NCI-H1105 treated with DMSO at 0.1 percent for 48 hours (cell line): ENCODE measurements around the gene H2BW1.
"Not testable (repeated sequence)": the region's sequence is repeated elsewhere in the genome, so short reads cannot be mapped to it uniquely, and the experiment has no call there.

Experiments
- DNase-seq: peaks from one replicate; lab custom pipeline; 2025; lab: John Stamatoyannopoulos, UW

H2BW1 gene, protein sequence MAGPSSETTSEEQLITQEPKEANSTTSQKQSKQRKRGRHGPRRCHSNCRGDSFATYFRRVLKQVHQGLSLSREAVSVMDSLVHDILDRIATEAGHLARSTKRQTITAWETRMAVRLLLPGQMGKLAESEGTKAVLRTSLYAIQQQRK

GRCh38 chrX:104013606-104014005 is at the start of gene H2BW1:
TSS of gene H2BW1 (minus strand) at chrX:104013708. CDS start at chrX:104013576, 132 bp downstream.
- no peak for DNase-seq

DNA sequence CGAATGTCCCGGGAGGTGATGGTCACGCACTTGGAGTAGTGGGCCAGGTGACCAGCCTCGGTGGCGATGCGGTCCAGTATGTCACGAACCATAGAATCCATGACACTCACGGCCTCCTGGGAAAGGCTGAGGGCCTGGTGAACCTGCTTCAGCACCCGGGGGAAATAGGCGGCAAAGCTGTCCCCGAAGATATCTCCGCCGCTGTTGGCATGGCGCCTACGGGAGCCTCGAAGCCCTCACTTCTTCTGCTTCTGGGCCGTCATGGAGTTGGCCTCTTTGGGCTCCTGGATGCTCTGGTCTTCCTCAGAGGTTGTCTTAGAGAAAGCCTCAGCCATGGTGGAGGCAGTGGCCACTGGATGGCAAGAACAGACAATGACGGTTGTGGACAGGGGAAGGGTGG is 49.1 kb upstream of the H2BW1 start:
- not testable (repeated sequence) for DNase-seq

GRCh38 chrX:104054956-104055355 is 41.4 kb upstream of the H2BW1 start:
- DNase-seq, result not testable (repeated sequence)

GRCh38 chrX:104047171-104047570 is 33.7 kb upstream of the H2BW1 start:
- DNase-seq, result no peak

DNA sequence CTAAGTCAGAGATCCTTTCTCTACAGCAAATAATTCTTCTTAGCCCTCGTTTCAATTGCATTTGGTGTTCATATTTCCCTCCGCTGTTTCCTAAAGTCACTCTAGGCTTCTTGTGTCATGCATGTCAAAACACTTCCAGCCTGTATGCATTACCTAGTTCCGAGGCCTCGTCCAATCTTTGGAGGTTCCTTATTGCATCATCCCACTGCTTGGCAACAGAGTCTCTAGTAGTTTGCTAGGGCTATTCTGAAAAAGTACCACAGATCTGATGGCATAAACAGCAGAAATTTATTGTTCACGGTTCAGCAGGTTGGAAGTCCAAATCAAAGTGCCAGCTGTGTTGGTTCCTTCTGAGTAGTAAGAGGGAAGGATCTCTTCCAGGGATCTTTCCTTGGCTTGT is 32.1 kb upstream of the H2BW1 start:
- DNase-seq, result no peak

- DNase-seq, result no peak
Observed at GRCh38 chrX:104041003-104041402, 27.5 kb upstream of the H2BW1 start.

DNA sequence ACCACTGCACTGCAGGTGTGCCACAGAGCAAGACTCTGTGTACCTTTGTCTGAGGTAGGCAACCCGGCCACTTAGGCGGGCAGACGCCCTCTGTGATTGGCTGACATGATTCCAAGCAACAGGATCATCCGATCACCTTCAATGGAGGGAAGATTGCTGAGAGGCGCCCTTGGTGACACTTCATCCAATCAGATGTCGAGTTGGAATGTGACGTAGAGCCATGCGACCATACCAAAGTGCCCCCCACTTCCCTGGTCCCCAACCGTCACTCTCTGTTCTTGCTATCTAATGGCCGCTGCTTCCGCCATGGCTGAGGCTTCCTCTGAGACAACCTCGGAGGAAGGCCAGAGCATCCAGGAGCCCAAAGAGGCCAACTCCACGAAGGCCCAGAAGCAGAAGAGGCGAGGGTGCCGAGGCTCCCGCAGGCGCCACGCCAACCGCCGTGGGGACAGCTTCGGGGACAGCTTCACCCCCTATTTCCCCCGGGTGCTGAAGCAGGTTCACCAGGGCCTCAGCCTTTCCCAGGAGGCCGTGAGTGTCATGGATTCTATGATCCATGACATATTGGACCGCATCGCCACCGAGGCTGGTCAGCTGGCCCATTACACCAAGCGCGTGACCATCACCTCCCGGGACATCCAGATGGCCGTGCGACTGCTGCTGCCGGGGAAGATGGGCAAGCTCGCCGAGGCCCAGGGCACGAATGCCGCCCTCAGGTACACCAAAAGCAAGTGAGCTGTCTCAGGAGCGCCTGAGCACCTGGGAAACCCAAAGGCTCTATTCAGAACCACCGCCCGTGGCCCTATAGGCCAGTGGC is 26.4 kb upstream of the H2BW1 start, which contains the start of gene H2BW2:
Gene H2BW2, plus strand, starts transcription at position 268 of the 817 bp plus-strand sequence. Its CDS starts 39 bp downstream, at position 307.
- no peak for DNase-seq

GRCh38 chrX:104018126-104018525 is 4.6 kb upstream of the H2BW1 start:
- no peak for DNase-seq

DNA sequence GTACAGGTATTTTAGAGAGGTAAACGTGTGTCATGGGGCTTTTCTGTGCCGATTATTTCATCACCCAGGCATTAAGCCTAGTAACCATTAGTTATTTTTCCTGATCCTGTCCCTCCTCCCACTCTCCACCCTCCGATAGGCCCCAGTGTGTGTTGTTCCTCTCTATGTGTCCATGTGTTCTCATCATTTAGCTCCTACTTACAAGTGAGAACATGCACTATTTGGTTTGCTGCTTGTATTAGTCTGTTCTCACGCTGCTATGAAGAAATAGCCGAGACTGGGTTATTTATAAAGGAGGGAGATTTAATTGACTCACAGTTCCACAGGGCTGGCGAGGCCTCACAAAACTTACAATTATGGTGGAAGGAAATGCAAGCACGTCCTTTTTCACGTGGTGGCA is 2.1 kb upstream of the H2BW1 start:
- DNase-seq, result not testable (repeated sequence)

DNA sequence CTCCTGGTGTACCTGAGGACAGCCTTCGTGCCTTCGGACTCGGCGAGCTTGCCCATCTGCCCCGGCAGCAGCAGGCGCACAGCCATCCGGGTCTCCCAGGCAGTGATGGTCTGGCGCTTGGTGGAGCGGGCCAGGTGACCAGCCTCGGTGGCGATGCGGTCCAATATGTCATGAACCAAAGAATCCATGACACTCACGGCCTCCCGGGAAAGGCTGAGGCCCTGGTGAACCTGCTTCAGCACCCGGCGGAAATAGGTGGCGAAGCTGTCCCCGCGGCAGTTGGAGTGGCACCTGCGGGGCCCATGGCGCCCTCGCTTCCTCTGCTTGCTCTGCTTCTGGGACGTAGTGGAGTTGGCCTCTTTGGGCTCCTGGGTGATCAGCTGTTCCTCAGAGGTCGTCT is 350 bp downstream of the H2BW1 start:
- DNase-seq, result no peak

DNA sequence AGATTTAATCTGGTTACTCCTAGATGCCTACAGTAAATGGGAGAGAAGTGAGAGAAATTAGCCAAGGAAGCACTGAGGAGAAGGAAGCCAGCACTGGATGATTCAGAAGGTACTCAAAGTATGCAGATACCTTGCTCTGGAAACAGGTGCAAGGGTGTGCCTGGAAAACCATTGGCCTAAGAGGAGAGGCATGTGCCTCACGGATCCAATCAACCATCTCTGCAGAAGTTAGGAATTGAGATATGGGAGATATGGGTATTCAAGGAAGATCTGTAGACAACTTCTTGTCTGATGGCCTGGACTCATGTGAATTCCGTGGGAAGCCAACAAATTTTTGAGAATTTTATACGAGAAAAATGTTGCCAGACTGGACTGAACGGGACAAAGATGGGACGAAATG is 4.7 kb downstream of the H2BW1 start:
- DNase-seq, result no peak

- no peak for DNase-seq
Observed at GRCh38 chrX:103999234-103999633, 14.3 kb downstream of the H2BW1 start.

DNA sequence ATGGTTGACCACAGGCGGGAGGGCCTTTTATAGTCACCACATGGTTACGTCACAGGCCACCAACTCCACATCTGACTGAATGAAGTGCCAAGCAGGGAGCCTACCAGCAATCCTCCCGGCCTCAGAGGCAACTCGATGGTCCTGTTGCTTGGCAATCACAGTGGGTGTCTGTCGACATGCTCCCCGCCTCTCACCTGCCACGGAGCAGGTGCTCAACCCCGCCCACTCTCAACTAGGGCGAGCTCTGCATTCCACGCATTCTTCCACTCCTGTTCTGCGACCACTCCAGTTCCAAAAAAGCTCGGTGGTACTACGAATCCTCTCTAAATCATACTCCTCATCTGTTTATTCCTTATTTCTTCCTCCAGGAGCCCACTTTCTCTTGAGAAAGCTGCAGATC is 30.0 kb downstream of the H2BW1 start:
- DNase-seq, result not testable (repeated sequence)

- not testable (repeated sequence) for DNase-seq
Observed at GRCh38 chrX:103962411-103963278, 50.9 kb downstream of the H2BW1 start, which contains the start of gene TMSB15B. TSS of gene TMSB15B (plus strand) at chrX:103962627.
